HG02938 (cell line): ENCODE results near the gene CDH22.

ENCODE experiments used
- ATAC-seq: cut with Tn5 transposase; IDR thresholded peaks from one replicate; pipeline ENCODE4 v1.9.1; 2021; ENCODE audit warnings: mild to moderate bottlenecking, moderate library complexity; ENCODE audit not compliant: unreplicated experiment

Gene CDH22

GRCh38 chr20:46128310-46129151, 179.8 kb downstream of the CDH22 start:
- no peak for ATAC-seq

- ATAC-seq: no peak
These were observed 180.8 kb downstream of the CDH22 start for GRCh38 chr20:46127396-46128010.

- ATAC-seq: no peak
These were observed 181.8 kb downstream of the CDH22 start for GRCh38 chr20:46126440-46127056.
